KMS-11 (cell line): ENCODE data around the gene KIF3C.
"Not testable (repeated sequence)": the region's sequence is repeated elsewhere in the genome, so short reads cannot be mapped to it uniquely, and the experiment has no call there.

Experiments
- H2AFZ ChIP-seq: fragments of 200-600 bp; sonication (generic); 2 replicates; pipeline ENCODE4 v1.6.1; 2016; ENCODE audit warnings: antibody characterized with exemption, mixed run types, low read depth
- H3K27ac ChIP-seq: fragments of 200-600 bp; sonication (generic); 2 replicates; pipeline ENCODE4 v1.6.1; 2016; ENCODE audit warnings: mild to moderate bottlenecking, mixed run types
- H3K27me3 ChIP-seq: fragments of 200-600 bp; sonication (generic); 2 replicates; pipeline ENCODE4 v1.6.1; 2017; ENCODE audit warnings: mild to moderate bottlenecking, low read depth, mixed run types, moderate library complexity; ENCODE audit not compliant: insufficient read depth
- H3K36me3 ChIP-seq: fragments of 200-600 bp; sonication (generic); 2 replicates; pipeline ENCODE4 v1.6.1; 2017; ENCODE audit warnings: mild to moderate bottlenecking, mixed run types; ENCODE audit not compliant: insufficient read depth
- H3K4me1 ChIP-seq: fragments of 200-600 bp; sonication (generic); 2 replicates; pipeline ENCODE4 v1.6.1; 2016; ENCODE audit warnings: mild to moderate bottlenecking, low read depth, mixed run types; ENCODE audit not compliant: poor library complexity, severe bottlenecking
- H3K4me2 ChIP-seq: fragments of 200-600 bp; sonication (generic); 2 replicates; pipeline ENCODE4 v1.7.0; 2016; ENCODE audit warnings: mild to moderate bottlenecking, mixed run types
- H3K4me3 ChIP-seq: fragments of 200-600 bp; sonication (generic); IDR thresholded peaks from 2 replicates; pipeline ENCODE4 v1.6.1; 2017; ENCODE audit warnings: low read depth, low read length, mixed read lengths; ENCODE audit not compliant: insufficient read depth
- H3K79me2 ChIP-seq: fragments of 200-600 bp; sonication (generic); 2 replicates; pipeline ENCODE4 v1.6.1; 2016; ENCODE audit warnings: low read depth, mixed run types; ENCODE audit not compliant: insufficient read depth
- H3K9ac ChIP-seq: fragments of 200-600 bp; sonication (generic); 2 replicates; pipeline ENCODE4 v1.6.1; 2016; ENCODE audit warnings: mild to moderate bottlenecking, mixed run types
- H4K20me1 ChIP-seq: fragments of 200-600 bp; sonication (generic); 2 replicates; pipeline ENCODE4 v1.6.1; 2016; ENCODE audit warnings: mild to moderate bottlenecking, mixed run types; ENCODE audit not compliant: insufficient read depth
- TF ChIP-seq, protein P1 (sequence below): fragments of 200-600 bp; sonication (generic); conservative IDR thresholded peaks from 2 replicates; pipeline ENCODE4 v1.6.1; 2017; ENCODE audit warnings: low read depth, mild to moderate bottlenecking, antibody characterized with exemption, low read length, moderate library complexity, mixed read lengths

KIF3C gene

DNA sequence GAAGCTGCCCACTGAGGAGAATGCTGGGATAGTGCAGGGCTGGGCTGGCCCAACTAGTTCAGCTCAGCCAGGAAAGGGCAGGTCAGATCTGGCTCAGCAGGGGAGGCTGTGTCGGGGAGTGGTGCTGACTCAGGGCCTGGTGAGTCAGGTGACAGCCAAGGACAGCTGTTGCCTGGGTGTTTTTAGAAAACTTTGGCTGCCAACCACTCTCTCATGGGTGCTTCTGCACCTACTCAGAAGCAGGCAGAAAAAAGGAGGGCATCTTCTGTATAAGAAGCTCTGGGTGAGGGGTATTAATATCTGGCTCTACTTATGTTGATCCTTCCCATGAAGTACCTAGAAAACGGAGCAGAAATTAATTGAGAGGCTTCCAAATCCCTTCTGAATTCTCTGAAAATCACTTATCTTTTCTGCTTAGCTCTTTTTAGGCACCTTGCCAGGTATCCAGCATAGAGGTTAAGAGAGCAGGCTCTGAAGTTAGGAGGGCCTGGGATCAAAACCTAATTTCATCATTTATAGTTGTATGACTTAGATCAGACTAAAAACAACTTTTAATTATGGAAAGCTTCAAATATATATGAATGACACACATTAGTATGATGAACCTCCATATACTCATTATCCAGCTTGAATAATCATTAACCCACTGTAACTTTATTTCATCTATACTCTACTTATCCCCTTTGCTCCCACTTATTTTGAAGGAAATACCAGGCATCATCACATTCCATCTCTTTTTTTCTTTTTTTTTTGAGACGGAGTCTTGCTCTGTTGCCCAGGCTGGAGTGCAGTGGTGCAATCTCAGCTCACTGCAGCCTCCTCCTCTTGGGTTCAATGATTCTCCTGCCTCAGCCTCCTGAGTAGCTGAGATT is 36.1 kb upstream of the KIF3C start:
- Histone ChIP-seq H3K4me2 (peak overlapping the region; percentile 42), H3K27ac (peak overlapping the region; percentile 56)

DNA sequence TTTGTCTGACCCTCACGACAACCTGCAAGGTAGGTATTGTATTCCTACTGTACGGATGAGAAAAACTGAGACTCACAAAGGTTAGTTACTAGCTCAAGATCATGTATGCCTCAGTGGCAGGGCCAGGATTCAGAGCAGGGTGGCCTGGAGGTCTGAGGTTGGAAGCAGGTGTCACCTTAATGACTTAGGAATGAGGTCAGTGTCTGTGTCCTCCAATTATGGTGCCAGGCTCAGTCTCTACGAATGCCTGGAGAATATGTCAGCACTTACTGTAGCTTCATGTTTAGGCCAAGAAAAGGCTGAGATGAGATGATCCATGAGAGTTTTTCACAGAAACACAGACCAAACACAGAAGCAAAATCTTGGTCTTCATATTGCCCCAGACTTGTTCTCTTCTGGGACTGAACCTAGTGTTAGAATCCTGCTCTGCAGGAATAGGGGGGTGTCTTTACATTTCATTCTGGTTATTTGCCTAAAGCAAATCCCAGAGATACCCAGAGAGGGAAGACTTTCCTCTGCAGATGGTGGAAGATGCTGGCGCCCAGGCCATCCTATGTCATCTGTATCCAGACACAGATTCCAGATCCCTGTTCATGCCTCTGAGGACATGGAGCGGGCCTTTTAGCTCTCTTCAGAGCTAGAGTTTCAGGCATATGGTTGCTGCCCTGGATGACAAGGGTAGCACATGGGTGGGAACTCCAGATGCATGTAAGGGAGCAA is 35.3 kb upstream of the KIF3C start:
- H3K79me2 ChIP-seq = no peaks in the 10 kb centered on the region
- H3K4me2 ChIP-seq = peak overlapping the region; percentile 42
- TF ChIP-seq, protein P1, sequence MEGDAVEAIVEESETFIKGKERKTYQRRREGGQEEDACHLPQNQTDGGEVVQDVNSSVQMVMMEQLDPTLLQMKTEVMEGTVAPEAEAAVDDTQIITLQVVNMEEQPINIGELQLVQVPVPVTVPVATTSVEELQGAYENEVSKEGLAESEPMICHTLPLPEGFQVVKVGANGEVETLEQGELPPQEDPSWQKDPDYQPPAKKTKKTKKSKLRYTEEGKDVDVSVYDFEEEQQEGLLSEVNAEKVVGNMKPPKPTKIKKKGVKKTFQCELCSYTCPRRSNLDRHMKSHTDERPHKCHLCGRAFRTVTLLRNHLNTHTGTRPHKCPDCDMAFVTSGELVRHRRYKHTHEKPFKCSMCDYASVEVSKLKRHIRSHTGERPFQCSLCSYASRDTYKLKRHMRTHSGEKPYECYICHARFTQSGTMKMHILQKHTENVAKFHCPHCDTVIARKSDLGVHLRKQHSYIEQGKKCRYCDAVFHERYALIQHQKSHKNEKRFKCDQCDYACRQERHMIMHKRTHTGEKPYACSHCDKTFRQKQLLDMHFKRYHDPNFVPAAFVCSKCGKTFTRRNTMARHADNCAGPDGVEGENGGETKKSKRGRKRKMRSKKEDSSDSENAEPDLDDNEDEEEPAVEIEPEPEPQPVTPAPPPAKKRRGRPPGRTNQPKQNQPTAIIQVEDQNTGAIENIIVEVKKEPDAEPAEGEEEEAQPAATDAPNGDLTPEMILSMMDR = no peak
- no peak overlapping the region for H3K4me3 ChIP-seq
- H3K27me3 ChIP-seq = no peaks in the 10 kb centered on the region
- no peak overlapping the region for H3K9ac ChIP-seq
- no peaks in the 10 kb centered on the region for H3K36me3 ChIP-seq
- H3K27ac ChIP-seq = peak overlapping the region; percentile 56
- no peaks in the 10 kb centered on the region for H4K20me1 ChIP-seq
- H2AFZ ChIP-seq = peak overlapping the region; percentile 38
- H3K4me1 ChIP-seq = peaks cover 25% of the 10 kb centered on the region

More for the DNA sequence above, 36.1 kb upstream of the KIF3C start:
- H2AFZ ChIP-seq = peak overlapping the region; percentile 38
- TF ChIP-seq, protein P1 = no peak
- H3K9ac ChIP-seq = peak overlapping the region; percentile 3; the same call in 1 of the 2 replicates
- H3K36me3 ChIP-seq = no peaks in the 10 kb centered on the region
- H3K4me3 ChIP-seq = no peak overlapping the region
- H3K79me2 ChIP-seq = no peaks in the 10 kb centered on the region
- peaks cover 25% of the 10 kb centered on the region for H3K4me1 ChIP-seq
- no peaks in the 10 kb centered on the region for H3K27me3 ChIP-seq
- H4K20me1 ChIP-seq = no peaks in the 10 kb centered on the region

DNA sequence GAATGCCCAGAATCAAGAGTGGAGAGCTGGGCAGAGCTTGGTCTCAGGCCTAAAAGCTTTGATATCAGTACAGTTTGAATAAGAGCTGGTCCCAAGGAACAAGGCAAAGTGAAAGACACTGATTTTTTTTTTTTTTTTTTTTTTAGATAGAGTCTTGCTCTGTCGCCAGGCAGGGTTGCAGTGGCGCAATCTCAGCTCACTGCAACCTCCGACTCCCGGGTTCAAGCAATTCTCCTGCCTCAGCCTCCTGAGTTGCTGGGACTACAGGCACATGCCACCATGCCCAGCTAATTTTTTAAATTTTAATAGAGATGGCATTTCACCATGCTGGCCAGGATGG is 34.4 kb upstream of the KIF3C start:
- not testable (repeated sequence) for H3K79me2 ChIP-seq, H3K27me3 ChIP-seq, H3K27ac ChIP-seq, H3K4me3 ChIP-seq, H4K20me1 ChIP-seq, H3K36me3 ChIP-seq, H3K4me2 ChIP-seq, H3K9ac ChIP-seq, H2AFZ ChIP-seq
- H3K4me1 ChIP-seq = peaks cover 25% of the 10 kb centered on the region

DNA sequence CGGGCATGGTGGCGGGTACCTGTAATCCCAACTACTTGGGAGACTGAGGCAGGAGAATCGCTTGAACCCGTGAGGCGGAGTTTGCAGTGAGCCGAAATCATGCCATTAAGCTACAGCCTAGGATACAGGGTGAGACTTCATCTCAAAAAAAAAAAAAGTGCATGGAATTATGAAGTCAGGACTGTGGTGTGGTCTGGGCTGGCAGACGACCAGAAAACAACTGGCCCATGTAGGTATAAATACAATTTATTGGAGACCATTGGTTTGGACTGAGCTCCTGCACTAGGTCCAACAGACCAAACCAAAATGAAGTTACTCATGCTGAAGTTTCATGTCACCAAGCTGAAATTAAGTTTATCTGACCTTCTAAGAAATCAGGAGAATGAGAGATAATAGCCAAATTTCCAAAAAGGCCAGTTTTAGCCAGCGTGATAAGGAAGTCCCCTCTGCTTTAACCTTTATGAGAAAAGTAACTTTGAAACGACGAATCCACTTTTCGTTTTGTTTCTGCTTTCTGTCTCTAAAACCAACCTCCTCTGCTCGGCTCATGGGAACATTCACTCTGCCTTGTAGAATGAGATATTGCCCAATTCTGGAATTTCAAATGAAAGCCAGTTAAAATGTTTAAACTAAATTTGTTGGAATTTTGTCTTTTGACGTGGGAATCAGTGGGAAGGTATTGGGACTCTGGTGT is 33.9 kb upstream of the KIF3C start:
- H3K4me2 ChIP-seq = no peak overlapping the region
- no peak overlapping the region for H3K4me3 ChIP-seq
- H3K36me3 ChIP-seq = no peaks in the 10 kb centered on the region
- H3K4me1 ChIP-seq = peaks cover 25% of the 10 kb centered on the region
- H3K79me2 ChIP-seq = no peaks in the 10 kb centered on the region
- H2AFZ ChIP-seq = no peak overlapping the region
- TF ChIP-seq, protein P1 = no peak
- no peaks in the 10 kb centered on the region for H4K20me1 ChIP-seq
- H3K27me3 ChIP-seq = no peaks in the 10 kb centered on the region
- H3K27ac ChIP-seq = no peak overlapping the region
- H3K9ac ChIP-seq = no peak overlapping the region
